K562 (cell line): Measurements from ENCODE around the gene ST14. TPM values are rescaled to one million over a fixed set of nuclear protein-coding genes. Genes with fewer than 3 reads are reported as not detected.

Experiments used
- ATAC-seq: fragments of 200-7000 bp; cut with Tn5 transposase; 3 replicates; pipeline ENCODE4 v1.9.1; 2020; ENCODE audit warnings: moderate library complexity
- BruUV-seq: library from RNA; stranded (reverse); fragments of 400-500 nt; replicated peaks from 2 replicates; lab custom pipeline; 2021; lab: Mats Ljungman, UMichigan
- CTCF ChIA-PET: fragments of 300-600 bp; formaldehyde crosslinking; extraction: SDS; loops from one replicate; lab custom pipeline; 2021; ENCODE audit warnings: low intra/inter-chr PET ratio; lab: Yijun Ruan, JAX
- POLR2A ChIA-PET: fragments of 300-600, 350-650 bp; sonication (Branson Sonifier 250); formaldehyde crosslinking; extraction: SDS; loops from one replicate; lab custom pipeline; 2021; ENCODE audit warnings: antibody characterized with exemption, inconsistent platforms; lab: Yijun Ruan, JAX
- DNase-seq, 4 experiments: peaks; one replicate each; pipeline versions ENCODE4 v3.0.0 to v3.0.0-alpha.2; 2011 to 2018; ENCODE audit warnings: low spot score in 3 of 4, mixed read lengths in 3 of 4; ENCODE audit errors: extremely low read depth in 1 of 4
- FAIRE-seq: peaks from 2 replicates; lab custom pipeline; 2011; peaks lifted over from hg19 to GRCh38; lab: Jason Lieb, UNC
- H2AFZ ChIP-seq: 2 replicates; pipeline ENCODE4 v1.6.0; 2011; ENCODE audit warnings: low read depth, low read length, control low read depth, inconsistent platforms
- H3K27ac ChIP-seq: fragments of 200-600 bp; 3 replicates; pipeline ENCODE4 v1.8.0; 2011; ENCODE audit warnings: low read depth, mild to moderate bottlenecking, control low read depth, inconsistent platforms, low read length, moderate library complexity, mixed read lengths; ENCODE audit errors: extremely low read depth
- H3K27me3 ChIP-seq, 2 experiments: fragments of 300-600 bp in 1 of 2; 2 replicates in 1 of 2; 3 replicates in 1 of 2; pipeline versions ENCODE4 v1.6.0 to v1.8.0; 2011; ENCODE audit warnings: inconsistent platforms in 2 of 2, low read length in 2 of 2, mild to moderate bottlenecking in 1 of 2, mixed read lengths in 1 of 2, moderate library complexity in 1 of 2; ENCODE audit not compliant: control insufficient read depth in 2 of 2, insufficient read depth in 2 of 2
- H3K36me3 ChIP-seq: fragments of 300-600 bp; 3 replicates; pipeline ENCODE4 v1.8.0; 2011; ENCODE audit warnings: mild to moderate bottlenecking, low read length, inconsistent platforms; ENCODE audit not compliant: control insufficient read depth, insufficient read depth
- H3K4me1 ChIP-seq, 2 experiments: fragments of 200-600 bp in 1 of 2; replicated peaks in 1 of 2; 2 replicates in 1 of 2; 3 replicates in 1 of 2; pipeline versions ENCODE4 v1.5.1 to v1.8.0; 2011; ENCODE audit warnings: inconsistent platforms in 2 of 2, low read length in 2 of 2, mild to moderate bottlenecking in 1 of 2, mixed read lengths in 1 of 2, moderate library complexity in 1 of 2; ENCODE audit not compliant: control insufficient read depth in 2 of 2, insufficient read depth in 2 of 2
- H3K4me2 ChIP-seq: 2 replicates; pipeline ENCODE4 v1.6.1; 2011; ENCODE audit warnings: low read length, control low read depth, inconsistent platforms, mixed read lengths; ENCODE audit not compliant: insufficient read depth
- H3K4me3 ChIP-seq: fragments of 200-600 bp; sonication (generic), shearing (Covaris generic); 2 replicates; pipeline ENCODE4 v1.5.1; 2016; ENCODE audit warnings: control low read depth, inconsistent platforms
- H3K79me2 ChIP-seq: fragments of 200-600 bp; 3 replicates; pipeline ENCODE4 v1.8.0; 2011; ENCODE audit warnings: low read length, inconsistent platforms; ENCODE audit not compliant: control insufficient read depth, insufficient read depth
- H3K9ac ChIP-seq, 2 experiments: 2 replicates each; pipeline versions ENCODE4 v1.6.0 to v1.6.1; 2011; ENCODE audit warnings: low read depth in 2 of 2, low read length in 2 of 2, control low read depth in 1 of 2, inconsistent platforms in 1 of 2, mild to moderate bottlenecking in 1 of 2, mixed read lengths in 1 of 2; ENCODE audit not compliant: insufficient read depth in 1 of 2
- H3K9me1 ChIP-seq: one replicate; pipeline ENCODE4 v1.6.0; 2011; ENCODE audit warnings: inconsistent platforms, mild to moderate bottlenecking, low read length, moderate library complexity; ENCODE audit not compliant: control insufficient read depth, insufficient read depth
- H3K9me3 ChIP-seq: replicated peaks from 2 replicates; pipeline ENCODE4 v1.5.1; 2011; ENCODE audit warnings: low read depth, low read length, inconsistent platforms; ENCODE audit not compliant: control insufficient read depth, insufficient read depth
- H4K20me1 ChIP-seq: replicated peaks from 2 replicates; pipeline ENCODE4 v1.6.1; 2011; ENCODE audit warnings: low read length, inconsistent platforms, mixed read lengths; ENCODE audit not compliant: control insufficient read depth, insufficient read depth
- CC2D1A ChIP-seq: fragments of 450-650 bp; IDR thresholded peaks from 2 replicates; pipeline ENCODE4 v1.6.1; 2017; ENCODE audit warnings: mild to moderate bottlenecking
- ELF2 ChIP-seq: fragments of 250-450 bp; sonication (Bioruptor Pico); IDR thresholded peaks from 2 replicates; pipeline ENCODE4 v1.5.0; 2021; ENCODE audit warnings: mild to moderate bottlenecking
- FOXK1 ChIP-seq: sonication (generic); formaldehyde crosslinking; IDR thresholded peaks from 2 replicates; pipeline ENCODE4 v1.8.0; 2022; ENCODE audit warnings: missing genetic modification reagents, mild to moderate bottlenecking, borderline replicate concordance
- JUN ChIP-seq, 2 experiments: sonication (generic) in 1 of 2; formaldehyde crosslinking in 1 of 2; IDR thresholded peaks; 2 replicates each; pipeline versions ENCODE4 v1.6.1 to v1.8.0; 2012 to 2022; ENCODE audit warnings: borderline replicate concordance in 2 of 2, mild to moderate bottlenecking in 2 of 2, improper control_type of control experiment in 1 of 2, low read depth in 1 of 2, low read length in 1 of 2, missing genetic modification reagents in 1 of 2
- MBD2 ChIP-seq: sonication (generic); IDR thresholded peaks from 2 replicates; pipeline ENCODE4 v1.6.1; 2016; ENCODE audit warnings: low read depth, borderline replicate concordance
- MYC ChIP-seq, 2 experiments: fragments of 250-450 bp in 1 of 2; sonication (Bioruptor Pico) in 1 of 2; IDR thresholded peaks; 2 replicates each; pipeline versions ENCODE4 v1.5.1 to v1.6.1; 2012 to 2021; ENCODE audit warnings: low read depth in 2 of 2, borderline replicate concordance in 1 of 2, improper control_type of control experiment in 1 of 2, low read length in 1 of 2, mild to moderate bottlenecking in 1 of 2, moderate library complexity in 1 of 2
- NFRKB ChIP-seq: fragments of 450-650 bp; IDR thresholded peaks from 2 replicates; pipeline ENCODE4 v1.6.1; 2016; ENCODE audit warnings: low read depth
- NRF1 ChIP-seq, 2 experiments: fragments of 450-650 bp; IDR thresholded peaks in 1 of 2; conservative IDR thresholded peaks in 1 of 2; 2 replicates each; pipeline ENCODE4 v1.6.1; 2014; ENCODE audit warnings: mild to moderate bottlenecking in 2 of 2
- PYGO2 ChIP-seq: fragments of 450-650 bp; IDR thresholded peaks from 2 replicates; pipeline ENCODE4 v1.6.1; 2016; ENCODE audit warnings: mild to moderate bottlenecking, missing genetic modification characterization, moderate library complexity, missing compliant biosample characterization
- RB1 ChIP-seq: fragments of 450-650 bp; IDR thresholded peaks from 2 replicates; pipeline ENCODE4 v1.6.1; 2017; ENCODE audit warnings: low read depth, mild to moderate bottlenecking
- SMARCE1 ChIP-seq: fragments of 450-650 bp; IDR thresholded peaks from 2 replicates; pipeline ENCODE4 v1.7.1; 2016; ENCODE audit warnings: mild to moderate bottlenecking
- XRCC4 ChIP-seq: IDR thresholded peaks from one replicate; pipeline ENCODE4 v1.6.1; 2011; ENCODE audit not compliant: insufficient read depth, insufficient read length; ENCODE audit errors: extremely low read depth
- ZNF184 ChIP-seq: sonication (generic); formaldehyde crosslinking; IDR thresholded peaks from 2 replicates; pipeline ENCODE4 v1.5.0; 2020; ENCODE audit warnings: missing genetic modification reagents
- ZNF311 ChIP-seq: fragments of 250-450 bp; sonication (Bioruptor Pico); IDR thresholded peaks from 2 replicates; pipeline ENCODE4 v1.4.0; 2020; ENCODE audit warnings: mild to moderate bottlenecking, moderate library complexity
- ZNF717 ChIP-seq: fragments of 250-450 bp; sonication (Bioruptor Pico); IDR thresholded peaks from 2 replicates; pipeline ENCODE4 v1.5.0; 2021
- WGBS: fragments of 100-300 bp; shearing (Covaris generic); methylation state at CpG from one replicate; pipeline ENCODE4 v1.1.6; 2016; ENCODE audit warnings: low coverage, mixed read lengths; ENCODE audit not compliant: insufficient coverage; ENCODE audit errors: missing lambda C conversion rate; 5-methylcytosine and 5-hydroxymethylcytosine counted together
- in situ Hi-C: fragments of 300-500 bp; cut with MboI; formaldehyde crosslinking; loops from 4 replicates; pipeline ENCODE4 v1.15.0; 2018; ENCODE audit warnings: inconsistent platforms, mixed read lengths
- intact Hi-C: fragments of 100-400 bp; cut with micrococcal nuclease; formaldehyde crosslinking; loops from 2 replicates; pipeline ENCODE4 v1.14.2; 2022
- polyA plus RNA-seq, 8 experiments: library from polyadenylated mRNA; depleted of rRNA in 4 of 8; stranded (reverse) in 5 of 8; unstranded in 3 of 8; fragments of >200 nt; fragmentation: Nextera tagmentation in 2 of 8; fragmentation: Illumina TruSeq in 1 of 8; extraction: Ambion mirVana in 2 of 8; extraction: Trizol in 1 of 8; gene quantifications; 2 replicates each; pipeline versions ENCODE4 v1.2.1 to v1.2.3, GENCODE V29; 2011 to 2014; ENCODE audit warnings: inconsistent platforms in 1 of 8, missing spikeins in 1 of 8
- total RNA-seq, 7 experiments: library from RNA; depleted of rRNA in 6 of 7; stranded (reverse); fragments of >200 nt in 6 of 7; fragmentation: Illumina TruSeq in 2 of 7; extraction: Trizol in 2 of 7; gene quantifications; 2 replicates each; pipeline versions ENCODE4 v1.2.1 to v1.2.3, GENCODE V29; 2011 to 2021; ENCODE audit warnings: low replicate concordance in 1 of 7
- TF ChIP-seq, protein P1 (sequence below): fragments of 250-450 bp; sonication (Bioruptor Pico); IDR thresholded peaks from 2 replicates; pipeline ENCODE4 v1.4.0; 2020; ENCODE audit warnings: mild to moderate bottlenecking, moderate library complexity
- TF ChIP-seq, protein P2 (sequence below): sonication (generic); formaldehyde crosslinking; IDR thresholded peaks from 2 replicates; pipeline ENCODE4 v1.8.1; 2023; ENCODE audit warnings: mild to moderate bottlenecking, missing genetic modification reagents
- TF ChIP-seq, protein P3 (sequence below): fragments of 250-450 bp; sonication (Bioruptor Pico); IDR thresholded peaks from 2 replicates; pipeline ENCODE4 v1.8.0; 2022; ENCODE audit warnings: moderate library complexity, mild to moderate bottlenecking, inconsistent platforms

The ST14 gene
- total and polyA plus RNA-seq, 9 of the 15 experiments (the other 6 are each of a cell fraction or from before 2014, with no cell fraction given) = 0.08 to 0.20 TPM; not detected in 7

DNA sequence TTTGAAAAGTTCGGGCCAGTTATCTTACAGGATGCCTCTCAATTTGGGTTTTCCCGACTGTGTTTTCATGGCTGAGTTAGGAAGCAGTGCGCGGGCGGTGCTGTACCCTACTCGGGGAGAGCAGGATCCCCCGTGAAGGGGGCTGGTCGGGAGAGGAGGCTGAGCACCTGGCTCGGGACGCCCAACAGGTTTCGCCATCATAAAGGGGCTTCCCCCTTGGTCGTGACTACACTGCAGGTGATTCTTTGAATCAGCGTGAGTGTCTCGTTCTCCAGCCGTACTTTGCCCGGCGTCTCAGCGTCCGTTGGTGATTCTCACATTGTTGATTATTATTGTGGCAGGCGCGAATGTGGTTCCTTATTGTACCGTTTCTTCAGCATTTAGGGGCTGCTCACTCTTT is 46.6 kb downstream of the ST14 start:
- intact Hi-C loops = no loop called here
- no peak overlapping the region for H2AFZ ChIP-seq
- H3K4me2 ChIP-seq = no peak overlapping the region
- 23% methylated on average over 22 of the region's 22 CpGs for WGBS
- no peaks in the 10 kb centered on the region for H3K79me2 ChIP-seq
- no peak for FAIRE-seq
- BruUV-seq = no TSS peak
- ChIA-PET POLR2A (interaction anchor here (0.7 kb wide), 1 partner anchor 130 kb away, joined by 3 read pairs; no protein-coding TSS in a partner anchor), CTCF (no interaction called here)
- no peak overlapping the region for H3K9ac ChIP-seq
- H3K9me1 ChIP-seq = no peaks in the 10 kb centered on the region
- peaks cover 0 to 11% of the 10 kb centered on the region in 2 experiments; a peak in 2 of 5 replicates for H3K4me1 ChIP-seq
- no peak overlapping the region for H3K27ac ChIP-seq
- H3K4me3 ChIP-seq = no peak overlapping the region
- DNase-seq = no peak
- no peak for ATAC-seq
- H3K9me3 ChIP-seq = no peaks in the 10 kb centered on the region
- peaks cover 13% of the 10 kb centered on the region for H4K20me1 ChIP-seq
- peaks cover 52 to 82% of the 10 kb centered on the region in 2 experiments; a peak in 4 of 5 replicates for H3K27me3 ChIP-seq
- no peaks in the 10 kb centered on the region for H3K36me3 ChIP-seq
- in situ Hi-C loops = no loop called here
- TF ChIP-seq MBD2 (no peak), FOXK1 (no peak), SMARCE1 (no peak), RB1 (no peak), NRF1 (conservative IDR thresholded peaks at IDR 0.05 in 1 of 2, IDR thresholded peaks at IDR 0.05 in 1 of 2) (no peak), JUN (IDR thresholded peaks at IDR 0.05; ENCODE audit: borderline replicate concordance, low read depth, low read length) (no peak), JUN (CRISPR knock-in tag; IDR thresholded peaks at IDR 0.05; ENCODE audit: borderline replicate concordance) (no peak), XRCC4 (no peak), ZNF311 (CRISPR knock-in tag) (no peak), ZNF184 (CRISPR knock-in tag) (no peak), ELF2 (no peak), CC2D1A (no peak), MYC (IDR thresholded peaks at IDR 0.05; ENCODE audit: low read depth, low read length) (no peak), MYC (CRISPR knock-in tag; IDR thresholded peaks at IDR 0.05; ENCODE audit: borderline replicate concordance, low read depth) (no peak), PYGO2 (tag) (no peak), NFRKB (no peak), ZNF717 (no peak)
- TF ChIP-seq, protein P1, sequence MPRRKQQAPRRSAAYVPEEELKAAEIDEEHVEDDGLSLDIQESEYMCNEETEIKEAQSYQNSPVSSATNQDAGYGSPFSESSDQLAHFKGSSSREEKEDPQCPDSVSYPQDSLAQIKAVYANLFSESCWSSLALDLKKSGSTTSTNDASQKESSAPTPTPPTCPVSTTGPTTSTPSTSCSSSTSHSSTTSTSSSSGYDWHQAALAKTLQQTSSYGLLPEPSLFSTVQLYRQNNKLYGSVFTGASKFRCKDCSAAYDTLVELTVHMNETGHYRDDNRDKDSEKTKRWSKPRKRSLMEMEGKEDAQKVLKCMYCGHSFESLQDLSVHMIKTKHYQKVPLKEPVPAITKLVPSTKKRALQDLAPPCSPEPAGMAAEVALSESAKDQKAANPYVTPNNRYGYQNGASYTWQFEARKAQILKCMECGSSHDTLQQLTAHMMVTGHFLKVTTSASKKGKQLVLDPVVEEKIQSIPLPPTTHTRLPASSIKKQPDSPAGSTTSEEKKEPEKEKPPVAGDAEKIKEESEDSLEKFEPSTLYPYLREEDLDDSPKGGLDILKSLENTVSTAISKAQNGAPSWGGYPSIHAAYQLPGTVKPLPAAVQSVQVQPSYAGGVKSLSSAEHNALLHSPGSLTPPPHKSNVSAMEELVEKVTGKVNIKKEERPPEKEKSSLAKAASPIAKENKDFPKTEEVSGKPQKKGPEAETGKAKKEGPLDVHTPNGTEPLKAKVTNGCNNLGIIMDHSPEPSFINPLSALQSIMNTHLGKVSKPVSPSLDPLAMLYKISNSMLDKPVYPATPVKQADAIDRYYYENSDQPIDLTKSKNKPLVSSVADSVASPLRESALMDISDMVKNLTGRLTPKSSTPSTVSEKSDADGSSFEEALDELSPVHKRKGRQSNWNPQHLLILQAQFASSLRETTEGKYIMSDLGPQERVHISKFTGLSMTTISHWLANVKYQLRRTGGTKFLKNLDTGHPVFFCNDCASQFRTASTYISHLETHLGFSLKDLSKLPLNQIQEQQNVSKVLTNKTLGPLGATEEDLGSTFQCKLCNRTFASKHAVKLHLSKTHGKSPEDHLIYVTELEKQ = no peak
- TF ChIP-seq, protein P2, sequence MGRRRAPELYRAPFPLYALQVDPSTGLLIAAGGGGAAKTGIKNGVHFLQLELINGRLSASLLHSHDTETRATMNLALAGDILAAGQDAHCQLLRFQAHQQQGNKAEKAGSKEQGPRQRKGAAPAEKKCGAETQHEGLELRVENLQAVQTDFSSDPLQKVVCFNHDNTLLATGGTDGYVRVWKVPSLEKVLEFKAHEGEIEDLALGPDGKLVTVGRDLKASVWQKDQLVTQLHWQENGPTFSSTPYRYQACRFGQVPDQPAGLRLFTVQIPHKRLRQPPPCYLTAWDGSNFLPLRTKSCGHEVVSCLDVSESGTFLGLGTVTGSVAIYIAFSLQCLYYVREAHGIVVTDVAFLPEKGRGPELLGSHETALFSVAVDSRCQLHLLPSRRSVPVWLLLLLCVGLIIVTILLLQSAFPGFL (CRISPR knock-in tag) = no peak
- TF ChIP-seq, protein P3, sequence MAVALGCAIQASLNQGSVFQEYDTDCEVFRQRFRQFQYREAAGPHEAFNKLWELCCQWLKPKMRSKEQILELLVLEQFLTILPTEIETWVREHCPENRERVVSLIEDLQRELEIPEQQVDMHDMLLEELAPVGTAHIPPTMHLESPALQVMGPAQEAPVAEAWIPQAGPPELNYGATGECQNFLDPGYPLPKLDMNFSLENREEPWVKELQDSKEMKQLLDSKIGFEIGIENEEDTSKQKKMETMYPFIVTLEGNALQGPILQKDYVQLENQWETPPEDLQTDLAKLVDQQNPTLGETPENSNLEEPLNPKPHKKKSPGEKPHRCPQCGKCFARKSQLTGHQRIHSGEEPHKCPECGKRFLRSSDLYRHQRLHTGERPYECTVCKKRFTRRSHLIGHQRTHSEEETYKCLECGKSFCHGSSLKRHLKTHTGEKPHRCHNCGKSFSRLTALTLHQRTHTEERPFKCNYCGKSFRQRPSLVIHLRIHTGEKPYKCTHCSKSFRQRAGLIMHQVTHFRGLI = no peak
